H1 (cell line): ENCODE data around the gene TCF19. TPM values are rescaled to one million over a fixed set of nuclear protein-coding genes. Genes with fewer than 3 reads are reported as not detected.

Experiments used
- BRCA1 ChIP-seq: IDR thresholded peaks from 2 replicates; pipeline ENCODE4 v1.6.1; 2012; ENCODE audit warnings: low read depth, low read length, improper control_type of control experiment
- CTBP2 ChIP-seq: IDR thresholded peaks from 2 replicates; pipeline ENCODE4 v1.7.0; 2011; ENCODE audit warnings: borderline replicate concordance, mild to moderate bottlenecking, moderate library complexity, mixed read lengths, low read length; ENCODE audit not compliant: insufficient read depth, insufficient read length
- MAFK ChIP-seq: IDR thresholded peaks from 2 replicates; pipeline ENCODE4 v1.6.1; 2012; ENCODE audit warnings: low read depth, mild to moderate bottlenecking, improper control_type of control experiment, low read length
- SIRT6 ChIP-seq: IDR thresholded peaks from one replicate; pipeline ENCODE4 v1.7.1; 2012; ENCODE audit warnings: low read length, inconsistent platforms
- YY1 ChIP-seq: IDR thresholded peaks from 2 replicates; pipeline ENCODE4 v1.6.1; 2011; ENCODE audit warnings: low read depth, mild to moderate bottlenecking, low read length
- ZNF274 ChIP-seq: IDR thresholded peaks from 2 replicates; pipeline ENCODE4 v1.7.0; 2012; ENCODE audit warnings: low read length, borderline replicate concordance; ENCODE audit errors: extremely low read depth
- polyA plus RNA-seq, 7 experiments: library from polyadenylated mRNA; depleted of rRNA in 3 of 7; stranded (reverse) in 5 of 7; unstranded in 2 of 7; fragments of >200 nt in 5 of 7; fragments of 200-250 nt in 2 of 7; gene quantifications; 1 replicate in 5 of 7; 2 replicates in 1 of 7; 4 replicates in 1 of 7; pipeline versions ENCODE4 v1.2.1 to v1.2.3, GENCODE V29; 2011 to 2013; ENCODE audit warnings: missing spikeins in 2 of 7, mixed read lengths in 2 of 7
- total RNA-seq: library from RNA; stranded (reverse); fragmentation: NEBNext Ultra II Directional; extraction: Animal tissue kit (Norgen Biotek cat#: 25700); gene quantifications from 2 replicates; pipeline ENCODE4 v1.2.1, GENCODE V29; 2021
- TF ChIP-seq, protein P1 (sequence below): IDR thresholded peaks from 2 replicates; pipeline ENCODE4 v1.6.1; 2011; ENCODE audit warnings: low read depth, mild to moderate bottlenecking, low read length; ENCODE audit not compliant: insufficient read depth

TCF19 gene
- total and polyA plus RNA-seq, 2 of the 8 experiments (the other 6 are each of a cell fraction or from before 2014, with no cell fraction given) = 7.2 to 11.0 TPM

DNA sequence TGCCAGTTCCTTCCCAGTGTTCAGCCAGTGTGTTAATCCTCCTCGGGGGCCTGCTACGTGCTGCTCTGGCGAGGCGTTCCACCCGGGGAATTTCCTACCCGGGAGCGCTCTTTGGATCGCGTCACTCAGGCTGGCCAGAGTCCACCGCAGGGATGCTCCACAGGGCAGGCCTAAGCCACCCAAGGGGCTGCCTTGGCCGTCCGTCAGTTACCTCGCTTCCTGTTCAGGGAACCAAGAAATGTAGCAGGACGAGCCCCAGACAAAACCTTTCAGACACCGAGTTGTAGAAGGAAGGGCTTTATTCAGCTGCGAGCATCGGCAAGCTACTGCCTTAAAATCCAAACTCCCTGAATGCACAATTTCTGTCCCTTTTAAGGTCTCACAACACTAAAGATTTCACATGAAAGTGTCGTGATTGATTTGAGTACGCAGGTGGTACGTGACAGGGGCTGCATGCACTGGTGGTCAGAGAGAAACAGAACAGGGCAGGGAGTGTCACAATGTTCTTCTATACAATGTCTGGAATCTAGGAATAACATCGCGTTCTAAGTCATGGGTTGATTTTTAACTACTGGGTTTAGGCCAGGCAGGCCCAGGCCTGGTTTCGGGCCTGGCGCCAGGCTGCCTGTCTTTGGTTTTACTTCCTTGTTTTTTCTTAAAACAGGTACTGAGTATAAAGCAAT is 27.8 kb downstream of the TCF19 start (continued):
- TF ChIP-seq ZNF274 (no peak), MAFK (no peak), CTBP2 (no peak), SIRT6 (no peak), BRCA1 (no peak), YY1 (no peak)
- TF ChIP-seq, protein P1, sequence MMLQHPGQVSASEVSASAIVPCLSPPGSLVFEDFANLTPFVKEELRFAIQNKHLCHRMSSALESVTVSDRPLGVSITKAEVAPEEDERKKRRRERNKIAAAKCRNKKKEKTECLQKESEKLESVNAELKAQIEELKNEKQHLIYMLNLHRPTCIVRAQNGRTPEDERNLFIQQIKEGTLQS = no peak
- TF ChIP-seq, all 59 proteins: peak for 0
